K562 (cell line): ENCODE results near the gene SYT1. TPM values are rescaled to one million over a fixed set of nuclear protein-coding genes. Genes with fewer than 3 reads are reported as not detected.

Source experiments
- ATAC-seq: fragments of 200-7000 bp; cut with Tn5 transposase; 3 replicates; pipeline ENCODE4 v1.9.1; 2020; ENCODE audit warnings: moderate library complexity
- BruUV-seq: library from RNA; stranded (reverse); fragments of 400-500 nt; replicated peaks from 2 replicates; lab custom pipeline; 2021; lab: Mats Ljungman, UMichigan
- CTCF ChIA-PET: fragments of 300-600 bp; formaldehyde crosslinking; extraction: SDS; loops from one replicate; lab custom pipeline; 2021; ENCODE audit warnings: low intra/inter-chr PET ratio; lab: Yijun Ruan, JAX
- POLR2A ChIA-PET: fragments of 300-600, 350-650 bp; sonication (Branson Sonifier 250); formaldehyde crosslinking; extraction: SDS; loops from one replicate; lab custom pipeline; 2021; ENCODE audit warnings: antibody characterized with exemption, inconsistent platforms; lab: Yijun Ruan, JAX
- DNase-seq, 4 experiments: peaks; one replicate each; pipeline versions ENCODE4 v3.0.0 to v3.0.0-alpha.2; 2011 to 2018; ENCODE audit warnings: low spot score in 3 of 4, mixed read lengths in 3 of 4; ENCODE audit errors: extremely low read depth in 1 of 4
- FAIRE-seq: peaks from 2 replicates; lab custom pipeline; 2011; peaks lifted over from hg19 to GRCh38; lab: Jason Lieb, UNC
- H2AFZ ChIP-seq: 2 replicates; pipeline ENCODE4 v1.6.0; 2011; ENCODE audit warnings: low read depth, low read length, control low read depth, inconsistent platforms
- H3K27ac ChIP-seq: fragments of 200-600 bp; 3 replicates; pipeline ENCODE4 v1.8.0; 2011; ENCODE audit warnings: low read depth, mild to moderate bottlenecking, control low read depth, inconsistent platforms, low read length, moderate library complexity, mixed read lengths; ENCODE audit errors: extremely low read depth
- H3K27me3 ChIP-seq, 2 experiments: fragments of 300-600 bp in 1 of 2; 2 replicates in 1 of 2; 3 replicates in 1 of 2; pipeline versions ENCODE4 v1.6.0 to v1.8.0; 2011; ENCODE audit warnings: inconsistent platforms in 2 of 2, low read length in 2 of 2, mild to moderate bottlenecking in 1 of 2, mixed read lengths in 1 of 2, moderate library complexity in 1 of 2; ENCODE audit not compliant: control insufficient read depth in 2 of 2, insufficient read depth in 2 of 2
- H3K36me3 ChIP-seq: fragments of 300-600 bp; 3 replicates; pipeline ENCODE4 v1.8.0; 2011; ENCODE audit warnings: mild to moderate bottlenecking, low read length, inconsistent platforms; ENCODE audit not compliant: control insufficient read depth, insufficient read depth
- H3K4me1 ChIP-seq, 2 experiments: fragments of 200-600 bp in 1 of 2; replicated peaks in 1 of 2; 2 replicates in 1 of 2; 3 replicates in 1 of 2; pipeline versions ENCODE4 v1.5.1 to v1.8.0; 2011; ENCODE audit warnings: inconsistent platforms in 2 of 2, low read length in 2 of 2, mild to moderate bottlenecking in 1 of 2, mixed read lengths in 1 of 2, moderate library complexity in 1 of 2; ENCODE audit not compliant: control insufficient read depth in 2 of 2, insufficient read depth in 2 of 2
- H3K4me2 ChIP-seq: 2 replicates; pipeline ENCODE4 v1.6.1; 2011; ENCODE audit warnings: low read length, control low read depth, inconsistent platforms, mixed read lengths; ENCODE audit not compliant: insufficient read depth
- H3K4me3 ChIP-seq: fragments of 200-600 bp; sonication (generic), shearing (Covaris generic); 2 replicates; pipeline ENCODE4 v1.5.1; 2016; ENCODE audit warnings: control low read depth, inconsistent platforms
- H3K79me2 ChIP-seq: fragments of 200-600 bp; 3 replicates; pipeline ENCODE4 v1.8.0; 2011; ENCODE audit warnings: low read length, inconsistent platforms; ENCODE audit not compliant: control insufficient read depth, insufficient read depth
- H3K9ac ChIP-seq, 2 experiments: 2 replicates each; pipeline versions ENCODE4 v1.6.0 to v1.6.1; 2011; ENCODE audit warnings: low read depth in 2 of 2, low read length in 2 of 2, control low read depth in 1 of 2, inconsistent platforms in 1 of 2, mild to moderate bottlenecking in 1 of 2, mixed read lengths in 1 of 2; ENCODE audit not compliant: insufficient read depth in 1 of 2
- H3K9me1 ChIP-seq: one replicate; pipeline ENCODE4 v1.6.0; 2011; ENCODE audit warnings: inconsistent platforms, mild to moderate bottlenecking, low read length, moderate library complexity; ENCODE audit not compliant: control insufficient read depth, insufficient read depth
- H3K9me3 ChIP-seq: replicated peaks from 2 replicates; pipeline ENCODE4 v1.5.1; 2011; ENCODE audit warnings: low read depth, low read length, inconsistent platforms; ENCODE audit not compliant: control insufficient read depth, insufficient read depth
- H4K20me1 ChIP-seq: replicated peaks from 2 replicates; pipeline ENCODE4 v1.6.1; 2011; ENCODE audit warnings: low read length, inconsistent platforms, mixed read lengths; ENCODE audit not compliant: control insufficient read depth, insufficient read depth
- IFI16 ChIP-seq: fragments of 250-450 bp; sonication (Bioruptor Pico); IDR thresholded peaks from 2 replicates; pipeline ENCODE4 v2.1.2; 2022; ENCODE audit warnings: mild to moderate bottlenecking, inconsistent platforms
- ILF3 ChIP-seq: fragments of 450-650 bp; IDR thresholded peaks from 2 replicates; pipeline ENCODE4 v1.6.1; 2018; ENCODE audit warnings: antibody characterized with exemption, mild to moderate bottlenecking, moderate library complexity, borderline replicate concordance
- JUNB ChIP-seq: fragments of 450-650 bp; formaldehyde crosslinking; conservative IDR thresholded peaks from 2 replicates; pipeline ENCODE4 v1.4.0; 2020; ENCODE audit warnings: mild to moderate bottlenecking
- MTA3 ChIP-seq: fragments of 450-650 bp; formaldehyde crosslinking; IDR thresholded peaks from 2 replicates; pipeline ENCODE4 v1.6.1; 2017; ENCODE audit warnings: mild to moderate bottlenecking, borderline replicate concordance
- NFE2 ChIP-seq: IDR thresholded peaks from 2 replicates; pipeline ENCODE4 v1.6.1; 2014; ENCODE audit warnings: antibody characterized with exemption, low read depth
- PHB2 ChIP-seq: fragments of 450-650 bp; IDR thresholded peaks from 2 replicates; pipeline ENCODE4 v1.6.1; 2017; ENCODE audit warnings: low read depth
- PHTF2 ChIP-seq: fragments of 250-450 bp; sonication (Bioruptor Pico); IDR thresholded peaks from 2 replicates; pipeline ENCODE4 v1.5.0; 2021; ENCODE audit warnings: mild to moderate bottlenecking
- RHOXF2B ChIP-seq: fragments of 250-450 bp; sonication (Bioruptor Pico); conservative IDR thresholded peaks from 2 replicates; pipeline ENCODE4 v1.5.1; 2021
- SAFB2 ChIP-seq: fragments of 200-400 bp; formaldehyde crosslinking; IDR thresholded peaks from 2 replicates; pipeline ENCODE4 v1.6.1; 2018; ENCODE audit warnings: borderline replicate concordance, low read length, low read depth, moderate library complexity; ENCODE audit not compliant: severe bottlenecking
- SAP30 ChIP-seq: fragments of 200-600 bp; sonication (generic); IDR thresholded peaks from 2 replicates; pipeline ENCODE4 v1.6.1; 2012; ENCODE audit warnings: borderline replicate concordance, low read depth, mild to moderate bottlenecking, moderate library complexity, low read length, control low read depth, inconsistent platforms; ENCODE audit not compliant: insufficient read depth, poor library complexity, severe bottlenecking
- TOE1 ChIP-seq, 2 experiments: fragments of 450-650 bp in 1 of 2; sonication (generic) in 1 of 2; formaldehyde crosslinking in 1 of 2; IDR thresholded peaks; 2 replicates each; pipeline versions ENCODE4 v1.7.1 to v1.8.0; 2016 to 2022; ENCODE audit warnings: borderline replicate concordance in 2 of 2, mild to moderate bottlenecking in 2 of 2, antibody characterized with exemption in 1 of 2, inconsistent platforms in 1 of 2, low read depth in 1 of 2, missing genetic modification reagents in 1 of 2, moderate library complexity in 1 of 2
- WHSC1 ChIP-seq: IDR thresholded peaks from one replicate; pipeline ENCODE4 v1.6.1; 2012; ENCODE audit warnings: low read length, control low read depth, inconsistent platforms
- ZNF253 ChIP-seq: fragments of 250-450 bp; sonication (Bioruptor Pico); conservative IDR thresholded peaks from 2 replicates; pipeline ENCODE4 v1.6.1; 2021; ENCODE audit warnings: mild to moderate bottlenecking
- ZNF354B ChIP-seq: fragments of 250-450 bp; sonication (Bioruptor Pico); IDR thresholded peaks from 2 replicates; pipeline ENCODE4 v1.4.0; 2020
- ZNF431 ChIP-seq: sonication (generic); formaldehyde crosslinking; IDR thresholded peaks from 2 replicates; pipeline ENCODE4 v1.8.0; 2022; ENCODE audit warnings: mild to moderate bottlenecking, missing genetic modification reagents
- WGBS: fragments of 100-300 bp; shearing (Covaris generic); methylation state at CpG from one replicate; pipeline ENCODE4 v1.1.6; 2016; ENCODE audit warnings: low coverage, mixed read lengths; ENCODE audit not compliant: insufficient coverage; ENCODE audit errors: missing lambda C conversion rate; 5-methylcytosine and 5-hydroxymethylcytosine counted together
- in situ Hi-C: fragments of 300-500 bp; cut with MboI; formaldehyde crosslinking; loops from 4 replicates; pipeline ENCODE4 v1.15.0; 2018; ENCODE audit warnings: inconsistent platforms, mixed read lengths
- intact Hi-C: fragments of 100-400 bp; cut with micrococcal nuclease; formaldehyde crosslinking; loops from 2 replicates; pipeline ENCODE4 v1.14.2; 2022
- polyA plus RNA-seq, 8 experiments: library from polyadenylated mRNA; depleted of rRNA in 4 of 8; stranded (reverse) in 5 of 8; unstranded in 3 of 8; fragments of >200 nt; fragmentation: Nextera tagmentation in 2 of 8; fragmentation: Illumina TruSeq in 1 of 8; extraction: Ambion mirVana in 2 of 8; extraction: Trizol in 1 of 8; gene quantifications; 2 replicates each; pipeline versions ENCODE4 v1.2.1 to v1.2.3, GENCODE V29; 2011 to 2014; ENCODE audit warnings: inconsistent platforms in 1 of 8, missing spikeins in 1 of 8
- total RNA-seq, 7 experiments: library from RNA; depleted of rRNA in 6 of 7; stranded (reverse); fragments of >200 nt in 6 of 7; fragmentation: Illumina TruSeq in 2 of 7; extraction: Trizol in 2 of 7; gene quantifications; 2 replicates each; pipeline versions ENCODE4 v1.2.1 to v1.2.3, GENCODE V29; 2011 to 2021; ENCODE audit warnings: low replicate concordance in 1 of 7
- TF ChIP-seq, protein P1 (sequence below): fragments of 450-650 bp; conservative IDR thresholded peaks from 2 replicates; pipeline ENCODE4 v1.6.1; 2016; ENCODE audit warnings: missing genetic modification characterization, low read depth, mild to moderate bottlenecking, missing compliant biosample characterization, moderate library complexity

Gene SYT1
- total and polyA plus RNA-seq, 9 of the 15 experiments (the other 6 are each of a cell fraction or from before 2014, with no cell fraction given) = 0.03 to 0.13 (median 0.07) TPM; not detected in 4

- CTCF ChIA-PET = no interaction called here
- no peak overlapping the region for H3K27ac ChIP-seq
- H2AFZ ChIP-seq = no peak overlapping the region
- H3K4me1 ChIP-seq = no peaks in the 10 kb centered on the region
- no peak overlapping the region for H3K9ac ChIP-seq
- no peak overlapping the region for H3K4me2 ChIP-seq
- no TSS peak for BruUV-seq
- H3K9me1 ChIP-seq = no peaks in the 10 kb centered on the region
- DNase-seq (no peak), FAIRE-seq (no peak), ATAC-seq (no peak)
- H3K36me3 ChIP-seq = no peaks in the 10 kb centered on the region
- H3K4me3 ChIP-seq = no peak overlapping the region
- TF ChIP-seq PHB2 = no peak
- TF ChIP-seq ILF3 = no peak
- no peak for TF ChIP-seq MTA3
- intact Hi-C loops (no loop called here), in situ Hi-C loops (no loop called here)
- POLR2A ChIA-PET = no interaction called here
- H4K20me1 ChIP-seq = no peaks in the 10 kb centered on the region
- WGBS = 3% methylated on average over 2 of the region's 2 CpGs
- H3K9me3 ChIP-seq = no peaks in the 10 kb centered on the region
- H3K79me2 ChIP-seq = no peaks in the 10 kb centered on the region
- no peaks in the 10 kb centered on the region for H3K27me3 ChIP-seq
Observed at GRCh38 chr12:78961171-78961570, 96.6 kb downstream of the SYT1 start.

- Histone ChIP-seq H2AFZ (no peak overlapping the region), H3K9me1 (no peaks in the 10 kb centered on the region), H3K27ac (no peak overlapping the region), H3K79me2 (no peaks in the 10 kb centered on the region), H3K9me3 (no peaks in the 10 kb centered on the region), H3K9ac (no peak overlapping the region), H3K4me3 (no peak overlapping the region), H3K4me1 (no peaks in the 10 kb centered on the region), H3K27me3 (no peaks in the 10 kb centered on the region), H3K36me3 (no peaks in the 10 kb centered on the region), H4K20me1 (no peaks in the 10 kb centered on the region), H3K4me2 (no peak overlapping the region)
- ChIA-PET POLR2A (no interaction called here), CTCF (no interaction called here)
- intact Hi-C loops (no loop called here), in situ Hi-C loops (no loop called here)
- 8% methylated on average over 1 of the region's 1 CpG for WGBS
- no peak for FAIRE-seq
- no peak for DNase-seq
- no TSS peak for BruUV-seq
- ATAC-seq = no peak
- TF ChIP-seq RHOXF2B (CRISPR knock-in tag) (no peak), JUNB (CRISPR knock-in tag) (no peak), ZNF431 (no peak), ZNF354B (CRISPR knock-in tag) (no peak), WHSC1 (no peak), NFE2 (no peak), ZNF253 (CRISPR knock-in tag) (no peak), TOE1 (IDR thresholded peaks at IDR 0.05; ENCODE audit: borderline replicate concordance) (no peak), TOE1 (CRISPR knock-in tag; IDR thresholded peaks at IDR 0.05; ENCODE audit: borderline replicate concordance, low read depth) (no peak), PHTF2 (no peak), SAFB2 (no peak), IFI16 (CRISPR knock-in tag) (no peak), SAP30 (no peak)
- TF ChIP-seq, protein P1, sequence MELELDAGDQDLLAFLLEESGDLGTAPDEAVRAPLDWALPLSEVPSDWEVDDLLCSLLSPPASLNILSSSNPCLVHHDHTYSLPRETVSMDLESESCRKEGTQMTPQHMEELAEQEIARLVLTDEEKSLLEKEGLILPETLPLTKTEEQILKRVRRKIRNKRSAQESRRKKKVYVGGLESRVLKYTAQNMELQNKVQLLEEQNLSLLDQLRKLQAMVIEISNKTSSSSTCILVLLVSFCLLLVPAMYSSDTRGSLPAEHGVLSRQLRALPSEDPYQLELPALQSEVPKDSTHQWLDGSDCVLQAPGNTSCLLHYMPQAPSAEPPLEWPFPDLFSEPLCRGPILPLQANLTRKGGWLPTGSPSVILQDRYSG (tag) = no peak
Observed at GRCh38 chr12:78963439-78964227, 99.1 kb downstream of the SYT1 start.
